Neural cell (in vitro differentiated cells): ENCODE results near the gene TM9SF2. TPM values are rescaled to one million over a fixed set of nuclear protein-coding genes. Genes with fewer than 3 reads are reported as not detected.

Source experiments
- H2AFZ ChIP-seq: fragments of 200-600, 300-800 bp; sonication (generic), shearing (Covaris generic); 2 replicates; pipeline ENCODE4 v1.6.0; 2014; ENCODE audit warnings: low read depth, mild to moderate bottlenecking, antibody characterized with exemption, low read length, moderate library complexity
- H3F3A ChIP-seq: fragments of 200-600 bp; shearing (Covaris generic); 2 replicates; pipeline ENCODE4 v1.6.1; 2016; ENCODE audit warnings: mild to moderate bottlenecking, moderate library complexity, mixed read lengths, antibody characterized with exemption, low read length; ENCODE audit not compliant: insufficient read depth, poor library complexity, severe bottlenecking
- H3K27ac ChIP-seq: fragments of 200-600, 300-800 bp; sonication (generic), shearing (Covaris generic); 2 replicates; pipeline ENCODE4 v1.5.1; 2014; ENCODE audit warnings: mild to moderate bottlenecking, low read length, moderate library complexity
- H3K27me3 ChIP-seq: fragments of 300-800, 200-600 bp; sonication (generic), shearing (Covaris generic); 2 replicates; pipeline ENCODE4 v1.6.0; 2014; ENCODE audit warnings: mild to moderate bottlenecking, low read depth, low read length, moderate library complexity; ENCODE audit not compliant: insufficient read depth
- H3K36me3 ChIP-seq: fragments of 300-800, 200-600 bp; sonication (generic), shearing (Covaris generic); 2 replicates; pipeline ENCODE4 v1.5.1; 2014; ENCODE audit warnings: mild to moderate bottlenecking, antibody characterized with exemption, low read length, moderate library complexity; ENCODE audit not compliant: insufficient read depth
- H3K4me2 ChIP-seq: fragments of 300-800, 200-600 bp; sonication (generic), shearing (Covaris generic); 2 replicates; pipeline ENCODE4 v1.6.0; 2014; ENCODE audit warnings: mild to moderate bottlenecking, low read length
- H3K4me3 ChIP-seq: fragments of 300-800, 200-600 bp; sonication (generic), shearing (Covaris generic); 2 replicates; pipeline ENCODE4 v1.5.1; 2014; ENCODE audit warnings: mild to moderate bottlenecking, low read length, moderate library complexity
- H3K79me2 ChIP-seq: fragments of 200-600 bp; shearing (Covaris generic); replicated peaks from 2 replicates; pipeline ENCODE4 v1.6.0; 2014; ENCODE audit warnings: mild to moderate bottlenecking, low read length, moderate library complexity; ENCODE audit not compliant: insufficient read depth
- H3K9ac ChIP-seq: fragments of 300-800, 200-600 bp; sonication (generic), shearing (Covaris generic); 2 replicates; pipeline ENCODE4 v1.6.1; 2016; ENCODE audit warnings: mild to moderate bottlenecking, low read length, mixed read lengths
- H3K9me2 ChIP-seq: fragments of 200-600 bp; shearing (Covaris generic); 2 replicates; pipeline ENCODE4 v1.6.1; 2016; ENCODE audit warnings: mild to moderate bottlenecking, low read length, mixed read lengths; ENCODE audit not compliant: insufficient read depth
- H3K9me3 ChIP-seq: fragments of 200-600, 300-800 bp; sonication (generic), shearing (Covaris generic); 2 replicates; pipeline ENCODE4 v1.6.1; 2016; ENCODE audit warnings: mild to moderate bottlenecking, mixed run types, low read length, moderate library complexity, mixed read lengths
- H4K20me1 ChIP-seq: fragments of 200-600 bp; shearing (Covaris generic); 2 replicates; pipeline ENCODE4 v1.6.1; 2016; ENCODE audit warnings: mild to moderate bottlenecking, mixed run types; ENCODE audit not compliant: insufficient read depth
- EP300 ChIP-seq: fragments of 450-650 bp; conservative IDR thresholded peaks from 2 replicates; pipeline ENCODE4 v1.6.1; 2014; ENCODE audit warnings: antibody characterized with exemption, mild to moderate bottlenecking, moderate library complexity; ENCODE audit not compliant: poor library complexity, severe bottlenecking
- EZH2 ChIP-seq: fragments of 200-600, 300-800 bp; shearing (Covaris generic), sonication (generic); IDR thresholded peaks from 2 replicates; pipeline ENCODE4 v1.6.1; 2014; ENCODE audit warnings: antibody characterized with exemption, low read length, borderline replicate concordance, mild to moderate bottlenecking; ENCODE audit not compliant: insufficient read depth, poor library complexity, severe bottlenecking
- MXI1 ChIP-seq: fragments of 450-650 bp; conservative IDR thresholded peaks from 2 replicates; pipeline ENCODE4 v1.6.1; 2014; ENCODE audit warnings: antibody characterized with exemption, mild to moderate bottlenecking; ENCODE audit not compliant: poor library complexity, severe bottlenecking
- POLR2AphosphoS5 ChIP-seq: IDR thresholded peaks from 2 replicates; pipeline ENCODE4 v1.6.1; 2012
- RAD21 ChIP-seq: fragments of 450-650 bp; conservative IDR thresholded peaks from 2 replicates; pipeline ENCODE4 v1.6.1; 2014; ENCODE audit warnings: antibody characterized with exemption, mild to moderate bottlenecking, moderate library complexity
- REST ChIP-seq: IDR thresholded peaks from 2 replicates; pipeline ENCODE4 v1.6.1; 2012; ENCODE audit warnings: borderline replicate concordance
- SMC3 ChIP-seq: fragments of 450-650 bp; conservative IDR thresholded peaks from 2 replicates; pipeline ENCODE4 v1.6.1; 2014; ENCODE audit warnings: antibody characterized with exemption, mild to moderate bottlenecking, moderate library complexity; ENCODE audit not compliant: poor library complexity
- TAF1 ChIP-seq: IDR thresholded peaks from 2 replicates; pipeline ENCODE4 v1.6.1; 2012; ENCODE audit warnings: low read depth
- polyA plus RNA-seq: library from polyadenylated mRNA; depleted of rRNA; stranded (reverse); fragments of >200 nt; gene quantifications from 2 replicates; pipeline ENCODE4 v1.2.3, GENCODE V29; 2014
- TF ChIP-seq, protein P1 (sequence below): fragments of 450-650 bp; IDR thresholded peaks from 2 replicates; pipeline ENCODE4 v1.5.1; 2014; ENCODE audit warnings: antibody characterized with exemption, mild to moderate bottlenecking, moderate library complexity; ENCODE audit not compliant: poor library complexity, severe bottlenecking

Gene TM9SF2
- polyA plus RNA-seq, 1 donor from 2014 or later = 128 TPM

DNA sequence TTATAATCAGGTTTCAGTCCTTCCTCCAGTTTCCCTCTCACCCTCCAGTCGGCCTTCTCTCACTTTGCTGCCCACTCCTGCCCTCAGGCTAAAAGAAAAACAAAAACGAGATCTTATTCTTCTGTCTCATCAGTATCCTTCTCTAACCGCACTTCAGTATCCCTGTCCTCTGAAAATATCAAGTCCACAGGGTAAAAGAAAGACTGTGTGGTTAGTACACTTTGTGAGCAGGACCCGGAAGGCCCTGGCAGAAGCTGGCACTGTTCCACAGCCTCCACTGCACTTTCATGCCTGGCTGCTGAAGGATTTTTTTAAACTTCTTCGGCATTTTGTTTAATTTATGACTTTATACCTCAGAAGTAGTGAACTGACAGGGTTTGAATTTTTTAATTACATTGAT lies 51.8 kb downstream of the TM9SF2 start:
- no peaks in the 10 kb centered on the region for H4K20me1 ChIP-seq
- no peaks in the 10 kb centered on the region for H3K79me2 ChIP-seq
- no peaks in the 10 kb centered on the region for H3K9me2 ChIP-seq
- H3F3A ChIP-seq = no peaks in the 10 kb centered on the region
- no peaks in the 10 kb centered on the region for H3K9me3 ChIP-seq
- no peaks in the 10 kb centered on the region for H3K27me3 ChIP-seq
- TF ChIP-seq MXI1 (no peak), REST (no peak), TAF1 (no peak), EP300 (no peak), SMC3 (no peak), RAD21 (no peak), POLR2AphosphoS5 (no peak), EZH2 (no peak)
- TF ChIP-seq, protein P1, sequence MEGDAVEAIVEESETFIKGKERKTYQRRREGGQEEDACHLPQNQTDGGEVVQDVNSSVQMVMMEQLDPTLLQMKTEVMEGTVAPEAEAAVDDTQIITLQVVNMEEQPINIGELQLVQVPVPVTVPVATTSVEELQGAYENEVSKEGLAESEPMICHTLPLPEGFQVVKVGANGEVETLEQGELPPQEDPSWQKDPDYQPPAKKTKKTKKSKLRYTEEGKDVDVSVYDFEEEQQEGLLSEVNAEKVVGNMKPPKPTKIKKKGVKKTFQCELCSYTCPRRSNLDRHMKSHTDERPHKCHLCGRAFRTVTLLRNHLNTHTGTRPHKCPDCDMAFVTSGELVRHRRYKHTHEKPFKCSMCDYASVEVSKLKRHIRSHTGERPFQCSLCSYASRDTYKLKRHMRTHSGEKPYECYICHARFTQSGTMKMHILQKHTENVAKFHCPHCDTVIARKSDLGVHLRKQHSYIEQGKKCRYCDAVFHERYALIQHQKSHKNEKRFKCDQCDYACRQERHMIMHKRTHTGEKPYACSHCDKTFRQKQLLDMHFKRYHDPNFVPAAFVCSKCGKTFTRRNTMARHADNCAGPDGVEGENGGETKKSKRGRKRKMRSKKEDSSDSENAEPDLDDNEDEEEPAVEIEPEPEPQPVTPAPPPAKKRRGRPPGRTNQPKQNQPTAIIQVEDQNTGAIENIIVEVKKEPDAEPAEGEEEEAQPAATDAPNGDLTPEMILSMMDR = no peak
- H3K27ac ChIP-seq = no peak overlapping the region
- no peak overlapping the region for H2AFZ ChIP-seq
- no peak overlapping the region for H3K4me3 ChIP-seq
- no peak overlapping the region for H3K9ac ChIP-seq
- peaks cover 13% of the 10 kb centered on the region for H3K36me3 ChIP-seq
- H3K4me2 ChIP-seq = no peak overlapping the region

DNA sequence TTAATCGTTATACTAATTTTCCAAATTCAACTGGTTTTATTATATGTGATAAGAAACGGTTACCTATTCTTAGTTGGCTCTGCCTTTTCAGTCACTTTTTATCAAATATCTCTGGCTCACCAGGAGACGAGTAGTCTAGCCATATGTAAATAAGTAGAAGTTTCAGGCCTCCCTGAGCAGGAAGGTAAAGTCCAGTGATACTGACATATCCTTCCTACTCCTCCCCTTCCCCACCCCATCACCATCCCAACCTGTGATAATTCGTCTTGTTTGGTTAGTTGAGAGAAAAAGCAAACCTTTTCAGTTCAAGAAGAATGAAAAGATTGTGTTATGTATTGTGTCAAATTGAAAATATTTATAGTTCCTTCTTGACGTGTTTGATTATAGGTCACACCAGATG lies 53.9 kb downstream of the TM9SF2 start:
- Histone ChIP-seq H3K36me3 (peaks cover 17% of the 10 kb centered on the region), H4K20me1 (no peaks in the 10 kb centered on the region), H3K9ac (no peak overlapping the region), H3K27ac (no peak overlapping the region), H3K9me2 (no peaks in the 10 kb centered on the region), H3K9me3 (no peaks in the 10 kb centered on the region), H2AFZ (no peak overlapping the region), H3K79me2 (no peaks in the 10 kb centered on the region), H3F3A (no peaks in the 10 kb centered on the region), H3K4me3 (no peak overlapping the region), H3K4me2 (no peak overlapping the region), H3K27me3 (no peaks in the 10 kb centered on the region)
- TF ChIP-seq POLR2AphosphoS5 (no peak), EZH2 (no peak), MXI1 (no peak), TAF1 (no peak)
- TF ChIP-seq, protein P1 = no peak
